H7 (cell line): ENCODE results near the gene WIZ. TPM values are rescaled to one million over a fixed set of nuclear protein-coding genes. Genes with fewer than 3 reads are reported as not detected.
A peak's percentile ranks its signal among the peaks of the same experiment; 100 is the strongest.
"Not testable (repeated sequence)": the region's sequence is repeated elsewhere in the genome, so short reads cannot be mapped to it uniquely, and the experiment has no call there.

ENCODE experiments used
- DNase-seq: peaks from one replicate; pipeline ENCODE4 v3.0.0; 2012
- H3K27me3 ChIP-seq: 2 replicates; pipeline ENCODE4 v1.6.0; 2011; ENCODE audit warnings: mild to moderate bottlenecking, low read length; ENCODE audit not compliant: control insufficient read depth, insufficient read depth
- H3K36me3 ChIP-seq: replicated peaks from 2 replicates; pipeline ENCODE4 v1.5.1; 2011; ENCODE audit warnings: low read length; ENCODE audit not compliant: control insufficient read depth, insufficient read depth
- H3K4me3 ChIP-seq: 2 replicates; pipeline ENCODE4 v1.5.1; 2011; ENCODE audit warnings: low read depth, mild to moderate bottlenecking, control low read depth, low read length, moderate library complexity; ENCODE audit not compliant: insufficient read depth
- total RNA-seq: library from RNA; depleted of rRNA; stranded (reverse); fragments of >200 nt; shearing (Covaris generic); gene quantifications from 2 replicates; pipeline ENCODE4 v1.2.3, GENCODE V29; 2014

The WIZ gene
- total RNA-seq, 1 experiment from 2014 or later: 17.6 TPM

- no peak for DNase-seq
- Histone ChIP-seq H3K27me3 (no peaks in the 10 kb centered on the region), H3K4me3 (no peak overlapping the region), H3K36me3 (peaks cover 19% of the 10 kb centered on the region)
These were observed 27.3 kb downstream of the WIZ start for GRCh38 chr19:15422296-15423075.

- peaks cover 18% of the 10 kb centered on the region for H3K36me3 ChIP-seq
- H3K27me3 ChIP-seq: no peaks in the 10 kb centered on the region
- no peak overlapping the region for H3K4me3 ChIP-seq
- no peak for DNase-seq
These were observed 28.0 kb downstream of the WIZ start for GRCh38 chr19:15421721-15422260.

- no peaks in the 10 kb centered on the region for H3K27me3 ChIP-seq
- no peak overlapping the region for H3K4me3 ChIP-seq
- H3K36me3 ChIP-seq: peaks cover 16% of the 10 kb centered on the region
- no peak for DNase-seq
These were observed 28.5 kb downstream of the WIZ start for GRCh38 chr19:15421136-15421695.

DNA sequence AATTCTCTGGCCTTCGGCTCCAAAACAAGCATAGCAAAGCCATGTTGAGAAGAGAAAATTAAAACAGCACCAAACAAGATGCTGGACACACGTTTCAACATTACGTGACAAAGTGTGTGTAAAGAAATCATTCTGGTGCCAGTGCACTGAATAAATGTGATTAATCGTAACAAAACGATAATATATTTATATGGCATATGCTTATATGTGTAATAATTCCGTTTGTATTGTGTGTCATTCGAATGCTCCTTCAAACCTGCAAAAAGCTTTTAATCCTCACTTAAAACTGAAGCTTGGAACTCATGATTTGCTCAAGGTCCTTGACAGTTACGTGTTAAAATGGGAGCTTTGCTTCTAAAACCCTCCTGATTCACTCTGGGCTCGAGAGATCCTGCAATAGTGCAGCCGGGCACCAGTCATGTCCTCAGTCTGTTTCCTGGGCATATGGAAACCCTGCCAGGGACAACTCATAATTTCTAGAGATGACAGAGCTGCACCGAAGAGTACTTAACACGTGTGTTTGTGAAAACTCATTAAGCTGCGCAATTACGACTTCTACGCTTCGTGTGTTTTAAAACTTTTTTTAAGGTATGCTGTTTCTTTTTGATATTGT is 30.2 kb downstream of the WIZ start:
- Histone ChIP-seq H3K36me3 (peaks cover 12% of the 10 kb centered on the region), H3K4me3 (no peak overlapping the region), H3K27me3 (no peaks in the 10 kb centered on the region)
- DNase-seq: no peak

GRCh38 chr19:15418579-15419412 is 31.0 kb downstream of the WIZ start, which contains the start of gene AKAP8L:
TSS of gene AKAP8L (minus strand) at chr19:15418988. CDS start at chr19:15418923, 65 bp downstream.
- Histone ChIP-seq H3K4me3 (peak within 1 kb of the TSS; percentile 99), H3K36me3 (peaks cover 8% of the 10 kb centered on the region), H3K27me3 (no peaks in the 10 kb centered on the region)
- peak; percentile 99 for DNase-seq

DNA sequence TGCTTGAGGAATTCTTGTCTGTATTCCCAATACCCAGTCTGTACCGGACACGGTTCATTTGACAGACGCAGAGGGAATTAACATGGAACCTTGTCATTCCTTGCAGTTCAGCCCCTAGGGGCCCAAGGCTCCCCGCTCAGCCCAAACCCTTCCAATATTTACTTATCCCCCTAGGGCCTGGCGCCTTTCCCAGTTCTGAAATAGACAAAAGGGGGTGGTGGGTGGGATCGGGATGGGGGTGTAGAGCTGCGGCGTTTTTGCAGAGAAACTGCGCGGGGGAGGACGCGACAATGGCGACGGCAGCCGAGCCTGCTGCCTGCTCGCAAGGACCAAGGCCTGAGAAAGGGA is 31.6 kb downstream of the WIZ start:
- no peak for DNase-seq
- H3K27me3 ChIP-seq: no peaks in the 10 kb centered on the region
- H3K36me3 ChIP-seq: peaks cover 4% of the 10 kb centered on the region
- H3K4me3 ChIP-seq: peak overlapping the region; percentile 99

DNA sequence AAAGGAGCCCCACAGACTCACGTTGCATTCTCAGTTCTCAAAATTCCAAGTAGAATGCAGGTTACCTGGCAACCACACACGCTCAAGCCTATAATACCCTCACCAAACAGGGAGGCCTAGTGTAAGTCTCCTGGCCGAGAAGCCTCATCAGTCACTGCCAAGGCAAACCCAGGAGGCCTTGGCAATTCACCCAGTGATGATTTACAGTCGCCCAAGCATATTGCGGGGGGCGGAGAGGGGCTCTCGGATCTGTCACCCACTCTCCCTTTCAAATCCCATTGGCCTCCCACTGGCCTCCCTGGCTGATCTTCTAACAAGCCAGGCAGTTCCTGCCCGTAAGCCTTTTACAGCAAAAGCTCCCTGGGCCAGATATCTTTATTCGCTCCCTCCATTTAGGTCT is 32.1 kb downstream of the WIZ start:
- H3K4me3 ChIP-seq: peak overlapping the region; percentile 99
- peak; percentile 36 for DNase-seq
- no peaks in the 10 kb centered on the region for H3K27me3 ChIP-seq
- H3K36me3 ChIP-seq: peaks cover 2% of the 10 kb centered on the region

DNA sequence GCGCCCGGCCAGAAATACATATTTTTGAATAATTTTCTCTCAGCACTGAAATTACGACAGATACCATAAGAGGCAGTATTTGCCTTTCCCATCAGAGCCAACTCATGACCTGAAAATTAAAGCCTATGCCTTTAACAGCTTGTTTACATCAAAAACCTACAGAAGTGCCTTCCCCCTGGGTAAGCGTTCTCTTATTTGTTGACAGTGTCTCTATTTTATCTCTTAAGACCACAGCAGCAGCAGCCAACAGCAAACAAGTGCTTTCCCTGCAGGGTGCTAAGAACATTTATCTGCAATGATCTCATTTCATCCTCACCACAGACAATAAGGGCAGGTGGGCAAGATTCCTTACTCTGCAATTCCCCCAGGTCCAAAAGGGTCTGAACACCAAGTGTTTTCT is 36.9 kb downstream of the WIZ start:
- Histone ChIP-seq H3K4me3 (no peak overlapping the region), H3K36me3 (peaks cover 9% of the 10 kb centered on the region), H3K27me3 (no peaks in the 10 kb centered on the region)
- no peak for DNase-seq

DNA sequence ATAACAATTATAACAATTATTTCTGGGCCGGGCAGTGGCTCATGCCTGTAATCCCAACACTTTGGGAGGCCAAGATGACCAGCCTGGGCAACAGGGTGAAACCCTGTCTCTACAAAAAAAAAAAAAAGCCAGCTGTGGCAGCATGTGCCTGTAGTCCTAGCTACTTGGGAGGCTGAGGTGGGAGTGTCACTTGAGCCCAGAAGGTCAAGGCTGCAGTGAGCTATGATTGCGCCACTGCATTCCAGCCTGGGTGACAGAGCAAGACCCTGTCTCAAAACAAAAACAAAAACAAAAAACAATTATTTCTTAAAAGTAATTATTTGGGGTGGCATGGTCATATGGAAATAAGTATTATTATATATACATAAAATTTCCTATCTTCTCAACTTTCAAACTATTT is 38.4 kb downstream of the WIZ start:
- not testable (repeated sequence) for DNase-seq, H3K36me3 ChIP-seq, H3K4me3 ChIP-seq, H3K27me3 ChIP-seq

DNA sequence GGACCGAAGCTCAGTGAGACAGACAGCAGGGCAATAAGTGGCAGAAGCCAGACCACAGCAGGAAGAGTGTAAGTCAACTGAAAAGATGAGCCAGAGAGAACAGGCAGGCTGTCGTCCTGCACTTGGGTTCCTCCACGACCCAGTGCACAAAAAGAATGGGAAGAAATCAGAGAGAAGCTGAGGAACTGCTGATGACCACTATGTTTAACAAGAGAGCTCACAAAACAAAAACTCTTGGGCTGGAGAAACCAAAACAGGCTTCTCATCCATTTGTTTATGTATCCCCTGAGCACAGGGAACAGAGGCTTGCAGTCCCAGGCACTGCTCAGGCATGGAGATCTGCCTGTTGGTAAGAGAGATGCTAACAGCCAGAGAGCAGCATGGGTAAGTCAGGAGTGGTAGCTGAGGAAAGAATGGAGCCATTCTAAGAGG is 45.0 kb downstream of the WIZ start:
- Histone ChIP-seq H3K4me3 (no peak overlapping the region), H3K27me3 (no peaks in the 10 kb centered on the region), H3K36me3 (peaks cover 24% of the 10 kb centered on the region)
- no peak for DNase-seq

GRCh38 chr19:15404097-15404779 is 45.5 kb downstream of the WIZ start:
- Histone ChIP-seq H3K36me3 (peaks cover 26% of the 10 kb centered on the region), H3K4me3 (no peak overlapping the region), H3K27me3 (no peaks in the 10 kb centered on the region)
- DNase-seq: no peak

DNA sequence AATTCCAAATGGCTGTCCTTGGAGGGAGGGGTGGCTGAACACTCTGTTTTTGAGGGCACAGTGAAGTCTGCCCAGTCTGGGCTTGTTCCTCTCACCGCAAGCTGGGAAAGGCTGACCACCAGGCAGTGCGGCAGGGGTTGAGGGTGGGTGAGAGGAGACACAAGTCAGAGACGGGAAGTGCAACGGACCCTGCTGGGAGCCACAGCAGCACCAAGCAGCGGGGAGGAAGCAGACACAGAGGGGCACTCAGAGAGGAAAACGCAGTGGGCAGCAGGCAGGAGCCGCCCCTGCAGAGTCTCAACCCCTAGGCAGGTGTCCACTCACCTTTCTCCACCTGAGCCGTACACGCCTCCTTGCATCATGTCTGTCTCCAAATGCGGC is 46.6 kb downstream of the WIZ start:
- DNase-seq: no peak
- H3K27me3 ChIP-seq: no peaks in the 10 kb centered on the region
- H3K4me3 ChIP-seq: no peak overlapping the region
- H3K36me3 ChIP-seq: peaks cover 27% of the 10 kb centered on the region

GRCh38 chr19:15402411-15403150 is 47.2 kb downstream of the WIZ start:
- Histone ChIP-seq H3K27me3 (no peaks in the 10 kb centered on the region), H3K36me3 (peaks cover 33% of the 10 kb centered on the region), H3K4me3 (no peak overlapping the region)
- DNase-seq: no peak
